ENCODE results near the gene ZNF511.

DNA sequence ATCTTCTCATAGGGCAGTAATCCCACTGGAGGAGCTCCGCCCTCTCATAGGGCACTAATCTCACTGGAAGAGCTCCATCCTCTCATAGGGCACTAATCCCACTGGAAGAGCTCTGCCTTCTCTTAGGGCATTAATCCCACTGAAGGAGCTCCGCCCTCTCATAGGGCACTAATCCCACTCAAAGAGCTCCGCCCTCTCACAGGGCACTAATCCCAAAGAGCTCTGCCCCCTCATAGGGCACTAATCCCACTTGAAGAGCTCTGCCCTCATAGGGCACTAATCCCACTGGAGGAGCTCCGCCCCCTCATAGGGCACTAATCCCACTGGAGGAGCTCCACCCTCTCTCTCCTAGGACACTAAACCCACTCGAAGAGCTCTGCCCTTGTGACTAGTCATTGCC lies 52.5 kb downstream of the ZNF511 start:
- TF ChIP-seq, protein P1, sequence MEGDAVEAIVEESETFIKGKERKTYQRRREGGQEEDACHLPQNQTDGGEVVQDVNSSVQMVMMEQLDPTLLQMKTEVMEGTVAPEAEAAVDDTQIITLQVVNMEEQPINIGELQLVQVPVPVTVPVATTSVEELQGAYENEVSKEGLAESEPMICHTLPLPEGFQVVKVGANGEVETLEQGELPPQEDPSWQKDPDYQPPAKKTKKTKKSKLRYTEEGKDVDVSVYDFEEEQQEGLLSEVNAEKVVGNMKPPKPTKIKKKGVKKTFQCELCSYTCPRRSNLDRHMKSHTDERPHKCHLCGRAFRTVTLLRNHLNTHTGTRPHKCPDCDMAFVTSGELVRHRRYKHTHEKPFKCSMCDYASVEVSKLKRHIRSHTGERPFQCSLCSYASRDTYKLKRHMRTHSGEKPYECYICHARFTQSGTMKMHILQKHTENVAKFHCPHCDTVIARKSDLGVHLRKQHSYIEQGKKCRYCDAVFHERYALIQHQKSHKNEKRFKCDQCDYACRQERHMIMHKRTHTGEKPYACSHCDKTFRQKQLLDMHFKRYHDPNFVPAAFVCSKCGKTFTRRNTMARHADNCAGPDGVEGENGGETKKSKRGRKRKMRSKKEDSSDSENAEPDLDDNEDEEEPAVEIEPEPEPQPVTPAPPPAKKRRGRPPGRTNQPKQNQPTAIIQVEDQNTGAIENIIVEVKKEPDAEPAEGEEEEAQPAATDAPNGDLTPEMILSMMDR (IDR thresholded peaks at IDR 0.05; ENCODE audit: low read depth, low read length, poor library complexity, severe bottlenecking) = no peak
- TF ChIP-seq EZH2phosphoT487 (IDR thresholded peaks at IDR 0.05; ENCODE audit: borderline replicate concordance, low read length) = no peak

All from DOHH2 (cell line).